ENCODE data around the gene C17orf114.
A peak's percentile ranks its signal among the peaks of the same experiment; 100 is the strongest.

Gene C17orf114

DNA sequence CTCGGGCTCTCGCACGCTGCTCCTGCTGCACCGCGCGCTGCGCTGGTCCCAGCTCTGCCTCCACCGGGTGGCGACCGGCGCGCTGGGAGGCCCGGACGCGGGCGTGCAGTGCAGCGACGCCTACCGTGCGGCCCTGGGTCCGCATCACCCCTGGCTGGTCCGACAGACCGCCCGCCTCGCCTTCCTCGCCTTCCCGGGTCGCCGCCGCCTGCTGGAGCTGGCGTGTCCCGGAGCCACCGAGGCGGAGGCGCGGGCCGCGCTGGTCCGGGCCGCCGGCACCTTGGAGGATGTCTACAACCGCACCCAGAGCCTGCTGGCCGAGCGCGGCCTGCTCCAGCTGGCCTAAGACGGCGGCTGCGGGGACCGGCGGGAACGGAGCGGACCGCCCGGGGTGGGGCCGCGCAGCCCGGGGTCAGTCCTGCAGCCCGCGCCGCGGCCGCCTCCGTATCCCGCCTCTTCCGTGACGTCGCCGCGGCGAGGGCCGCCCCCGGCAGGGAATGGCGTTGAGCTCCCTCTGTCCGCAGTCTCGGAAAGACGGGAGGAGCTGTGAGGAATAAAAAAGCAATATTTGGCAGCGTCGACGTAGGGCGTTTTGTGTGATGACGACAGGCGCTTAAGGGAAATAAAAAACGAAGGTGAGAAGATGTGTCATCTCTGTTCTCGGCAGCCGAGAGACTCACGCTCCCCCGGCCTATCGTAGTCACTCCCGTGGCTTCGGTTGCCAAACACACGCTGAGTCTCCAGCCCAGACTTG lies 12.0 kb downstream of the C17orf114 start:
- ChIA-PET POLR2A (interaction anchor here (0.5 to 6.4 kb wide), 26 partner anchors 9 to 150 kb away, joined by 3 to 317 read pairs (median 6); partner anchors contain the start of genes ARRB2, CXCL16, MED11 and MINK1), CTCF (ENCODE audit: low intra/inter-chr PET ratio, low total read pairs) (interaction anchor here (1.8 to 4.1 kb wide), 4 partner anchors 58 to 99 kb away, joined by 8 to 51 read pairs (median 10); partner anchors contain the start of genes ARRB2 and MED11)
- no peak overlapping the region for H2AFZ ChIP-seq (ENCODE audit: low read length)
- intact Hi-C loops (cut with micrococcal nuclease; ENCODE audit: unreplicated experiment), result loop anchor here (2.0 kb wide), 1 partner anchor 31 kb away; no protein-coding TSS in a partner anchor
- peak overlapping the region; percentile 96 for H3K4me2 ChIP-seq (ENCODE audit: low read depth, low read length)
- ATAC-seq (peak; percentile 82), FAIRE-seq (no peak), DNase-seq (ENCODE audit: low spot score) (peak; percentile 69)
- H3K36me3 ChIP-seq (replicated peaks in 1 of 2; ENCODE audit: control insufficient read depth in 1 of 2, insufficient read depth in 2 of 2, low read length in 2 of 2), result peaks cover 0 to 1% of the 10 kb centered on the region in 2 experiments; a peak in 3 of 5 replicates
- no peaks in the 10 kb centered on the region; a peak in 1 of 5 replicates for H3K27me3 ChIP-seq (ENCODE audit: control insufficient read depth in 1 of 2, insufficient read depth in 2 of 2, low read length in 2 of 2)
- WGBS (ENCODE audit: low lambda C conversion rate), result 7% methylated on average over 26 of the region's 91 CpGs
- H4K20me1 ChIP-seq (ENCODE audit: insufficient read depth, low read length), result no peaks in the 10 kb centered on the region
- no peaks in the 10 kb centered on the region for H3K9me3 ChIP-seq (ENCODE audit: low read length)
- H3K27ac ChIP-seq (ENCODE audit: extremely low read length, insufficient read depth, low read length), result peak overlapping the region; percentile 96
- in situ Hi-C loops (cut with HindIII; ENCODE audit: extremely low pct_ligation_motif_present, low pct_unique_long_range_greater_than_20kb), result loop anchor here (10.0 kb wide), 1 partner anchor 55 kb away; the partner anchor contains the start of genes CXCL16, MED11 and ZMYND15
- peaks cover 15% of the 10 kb centered on the region for H3K79me2 ChIP-seq (ENCODE audit: insufficient read depth, low read length)
- no TSS peak for BruUV-seq (replicated peaks)
- H3K9ac ChIP-seq (ENCODE audit: insufficient read depth, low read depth, low read length), result peak overlapping the region; percentile 97
- H3K4me1 ChIP-seq (ENCODE audit: insufficient read depth, low read length), result peaks cover 28% of the 10 kb centered on the region
- H3K4me3 ChIP-seq (replicated peaks in 1 of 3; ENCODE audit: insufficient read depth in 1 of 3, low read depth in 2 of 3, low read length in 3 of 3), result peak overlapping the region; percentile 89 to 94 (median 91)
- TF ChIP-seq ATF7 (IDR thresholded peaks at IDR 0.05), result no peak
- TF ChIP-seq ATF7 (CRISPR knock-in tag; IDR thresholded peaks at IDR 0.05), result no peak
- TF ChIP-seq, protein P1, sequence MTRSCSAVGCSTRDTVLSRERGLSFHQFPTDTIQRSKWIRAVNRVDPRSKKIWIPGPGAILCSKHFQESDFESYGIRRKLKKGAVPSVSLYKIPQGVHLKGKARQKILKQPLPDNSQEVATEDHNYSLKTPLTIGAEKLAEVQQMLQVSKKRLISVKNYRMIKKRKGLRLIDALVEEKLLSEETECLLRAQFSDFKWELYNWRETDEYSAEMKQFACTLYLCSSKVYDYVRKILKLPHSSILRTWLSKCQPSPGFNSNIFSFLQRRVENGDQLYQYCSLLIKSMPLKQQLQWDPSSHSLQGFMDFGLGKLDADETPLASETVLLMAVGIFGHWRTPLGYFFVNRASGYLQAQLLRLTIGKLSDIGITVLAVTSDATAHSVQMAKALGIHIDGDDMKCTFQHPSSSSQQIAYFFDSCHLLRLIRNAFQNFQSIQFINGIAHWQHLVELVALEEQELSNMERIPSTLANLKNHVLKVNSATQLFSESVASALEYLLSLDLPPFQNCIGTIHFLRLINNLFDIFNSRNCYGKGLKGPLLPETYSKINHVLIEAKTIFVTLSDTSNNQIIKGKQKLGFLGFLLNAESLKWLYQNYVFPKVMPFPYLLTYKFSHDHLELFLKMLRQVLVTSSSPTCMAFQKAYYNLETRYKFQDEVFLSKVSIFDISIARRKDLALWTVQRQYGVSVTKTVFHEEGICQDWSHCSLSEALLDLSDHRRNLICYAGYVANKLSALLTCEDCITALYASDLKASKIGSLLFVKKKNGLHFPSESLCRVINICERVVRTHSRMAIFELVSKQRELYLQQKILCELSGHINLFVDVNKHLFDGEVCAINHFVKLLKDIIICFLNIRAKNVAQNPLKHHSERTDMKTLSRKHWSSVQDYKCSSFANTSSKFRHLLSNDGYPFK (CRISPR knock-in tag; IDR thresholded peaks at IDR 0.05; ENCODE audit: borderline replicate concordance), result no peak
- TF ChIP-seq, protein P2, sequence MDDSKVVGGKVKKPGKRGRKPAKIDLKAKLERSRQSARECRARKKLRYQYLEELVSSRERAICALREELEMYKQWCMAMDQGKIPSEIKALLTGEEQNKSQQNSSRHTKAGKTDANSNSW (CRISPR knock-in tag; IDR thresholded peaks at IDR 0.05; ENCODE audit: borderline replicate concordance), result no peak; the same call in 1 of the 2 replicates
- no peak for TF ChIP-seq CCAR2 (optimal IDR thresholded peaks at IDR 0.05; ENCODE audit: low read depth, low read length)
- TF ChIP-seq, protein P3, sequence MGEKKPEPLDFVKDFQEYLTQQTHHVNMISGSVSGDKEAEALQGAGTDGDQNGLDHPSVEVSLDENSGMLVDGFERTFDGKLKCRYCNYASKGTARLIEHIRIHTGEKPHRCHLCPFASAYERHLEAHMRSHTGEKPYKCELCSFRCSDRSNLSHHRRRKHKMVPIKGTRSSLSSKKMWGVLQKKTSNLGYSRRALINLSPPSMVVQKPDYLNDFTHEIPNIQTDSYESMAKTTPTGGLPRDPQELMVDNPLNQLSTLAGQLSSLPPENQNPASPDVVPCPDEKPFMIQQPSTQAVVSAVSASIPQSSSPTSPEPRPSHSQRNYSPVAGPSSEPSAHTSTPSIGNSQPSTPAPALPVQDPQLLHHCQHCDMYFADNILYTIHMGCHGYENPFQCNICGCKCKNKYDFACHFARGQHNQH (CRISPR knock-in tag; IDR thresholded peaks at IDR 0.05), result no peak
- no peak for TF ChIP-seq GATAD2A (CRISPR knock-in tag; IDR thresholded peaks at IDR 0.05)
- TF ChIP-seq, protein P4, sequence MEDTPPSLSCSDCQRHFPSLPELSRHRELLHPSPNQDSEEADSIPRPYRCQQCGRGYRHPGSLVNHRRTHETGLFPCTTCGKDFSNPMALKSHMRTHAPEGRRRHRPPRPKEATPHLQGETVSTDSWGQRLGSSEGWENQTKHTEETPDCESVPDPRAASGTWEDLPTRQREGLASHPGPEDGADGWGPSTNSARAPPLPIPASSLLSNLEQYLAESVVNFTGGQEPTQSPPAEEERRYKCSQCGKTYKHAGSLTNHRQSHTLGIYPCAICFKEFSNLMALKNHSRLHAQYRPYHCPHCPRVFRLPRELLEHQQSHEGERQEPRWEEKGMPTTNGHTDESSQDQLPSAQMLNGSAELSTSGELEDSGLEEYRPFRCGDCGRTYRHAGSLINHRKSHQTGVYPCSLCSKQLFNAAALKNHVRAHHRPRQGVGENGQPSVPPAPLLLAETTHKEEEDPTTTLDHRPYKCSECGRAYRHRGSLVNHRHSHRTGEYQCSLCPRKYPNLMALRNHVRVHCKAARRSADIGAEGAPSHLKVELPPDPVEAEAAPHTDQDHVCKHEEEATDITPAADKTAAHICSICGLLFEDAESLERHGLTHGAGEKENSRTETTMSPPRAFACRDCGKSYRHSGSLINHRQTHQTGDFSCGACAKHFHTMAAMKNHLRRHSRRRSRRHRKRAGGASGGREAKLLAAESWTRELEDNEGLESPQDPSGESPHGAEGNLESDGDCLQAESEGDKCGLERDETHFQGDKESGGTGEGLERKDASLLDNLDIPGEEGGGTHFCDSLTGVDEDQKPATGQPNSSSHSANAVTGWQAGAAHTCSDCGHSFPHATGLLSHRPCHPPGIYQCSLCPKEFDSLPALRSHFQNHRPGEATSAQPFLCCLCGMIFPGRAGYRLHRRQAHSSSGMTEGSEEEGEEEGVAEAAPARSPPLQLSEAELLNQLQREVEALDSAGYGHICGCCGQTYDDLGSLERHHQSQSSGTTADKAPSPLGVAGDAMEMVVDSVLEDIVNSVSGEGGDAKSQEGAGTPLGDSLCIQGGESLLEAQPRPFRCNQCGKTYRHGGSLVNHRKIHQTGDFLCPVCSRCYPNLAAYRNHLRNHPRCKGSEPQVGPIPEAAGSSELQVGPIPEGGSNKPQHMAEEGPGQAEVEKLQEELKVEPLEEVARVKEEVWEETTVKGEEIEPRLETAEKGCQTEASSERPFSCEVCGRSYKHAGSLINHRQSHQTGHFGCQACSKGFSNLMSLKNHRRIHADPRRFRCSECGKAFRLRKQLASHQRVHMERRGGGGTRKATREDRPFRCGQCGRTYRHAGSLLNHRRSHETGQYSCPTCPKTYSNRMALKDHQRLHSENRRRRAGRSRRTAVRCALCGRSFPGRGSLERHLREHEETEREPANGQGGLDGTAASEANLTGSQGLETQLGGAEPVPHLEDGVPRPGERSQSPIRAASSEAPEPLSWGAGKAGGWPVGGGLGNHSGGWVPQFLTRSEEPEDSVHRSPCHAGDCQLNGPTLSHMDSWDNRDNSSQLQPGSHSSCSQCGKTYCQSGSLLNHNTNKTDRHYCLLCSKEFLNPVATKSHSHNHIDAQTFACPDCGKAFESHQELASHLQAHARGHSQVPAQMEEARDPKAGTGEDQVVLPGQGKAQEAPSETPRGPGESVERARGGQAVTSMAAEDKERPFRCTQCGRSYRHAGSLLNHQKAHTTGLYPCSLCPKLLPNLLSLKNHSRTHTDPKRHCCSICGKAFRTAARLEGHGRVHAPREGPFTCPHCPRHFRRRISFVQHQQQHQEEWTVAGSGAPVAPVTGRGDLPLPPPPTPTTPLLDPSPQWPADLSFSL (CRISPR knock-in tag; IDR thresholded peaks at IDR 0.05), result no peak
- peak; percentile 77; the same call in 1 of the 2 replicates for TF ChIP-seq ZNF670 (CRISPR knock-in tag; IDR thresholded peaks at IDR 0.05; ENCODE audit: borderline replicate concordance)
- no peak for TF ChIP-seq ZNF484 (CRISPR knock-in tag; IDR thresholded peaks at IDR 0.05; ENCODE audit: borderline replicate concordance, low read depth)
- TF ChIP-seq FOXJ3 (CRISPR knock-in tag; IDR thresholded peaks at IDR 0.05; ENCODE audit: borderline replicate concordance), result no peak
- TF ChIP-seq ZNF75D (CRISPR knock-in tag; IDR thresholded peaks at IDR 0.05; ENCODE audit: borderline replicate concordance), result no peak
